Kidney capillary endothelial cell (primary cell): ENCODE data around the gene HERC2.
"Not testable (repeated sequence)": the region's sequence is repeated elsewhere in the genome, so short reads cannot be mapped to it uniquely, and the experiment has no call there.

ENCODE experiments used
- DNase-seq: peaks from one replicate; pipeline ENCODE4 v3.0.0-alpha.2; 2018; ENCODE audit warnings: low spot score

HERC2 gene

GRCh38 chr15:28182216-28182615 is 139.8 kb downstream of the HERC2 start:
- DNase-seq, result no peak

GRCh38 chr15:28181366-28181765 is 140.6 kb downstream of the HERC2 start:
- DNase-seq, result no peak

GRCh38 chr15:28179270-28179669 is 142.7 kb downstream of the HERC2 start:
- no peak for DNase-seq

- no peak for DNase-seq
Measured at GRCh38 chr15:28178727-28179126, 143.3 kb downstream of the HERC2 start.

GRCh38 chr15:28178290-28178689 is 143.7 kb downstream of the HERC2 start:
- no peak for DNase-seq

- no peak for DNase-seq
Measured at GRCh38 chr15:28169366-28169765, 152.6 kb downstream of the HERC2 start.

GRCh38 chr15:28168405-28169121 is 153.4 kb downstream of the HERC2 start:
- DNase-seq, result not testable (repeated sequence)

GRCh38 chr15:28167042-28167441 is 154.9 kb downstream of the HERC2 start:
- no peak for DNase-seq

GRCh38 chr15:28165791-28166190 is 156.2 kb downstream of the HERC2 start:
- DNase-seq, result no peak

- no peak for DNase-seq
Measured at GRCh38 chr15:28164876-28165275, 157.1 kb downstream of the HERC2 start.

- no peak for DNase-seq
Measured at GRCh38 chr15:28154283-28154682, 167.7 kb downstream of the HERC2 start.

- no peak for DNase-seq
Measured at GRCh38 chr15:28153492-28154119, 168.4 kb downstream of the HERC2 start.

GRCh38 chr15:28152538-28152923 is 169.4 kb downstream of the HERC2 start:
- DNase-seq, result not testable (repeated sequence)

GRCh38 chr15:28151864-28152537 is 170.0 kb downstream of the HERC2 start:
- not testable (repeated sequence) for DNase-seq

- DNase-seq, result no peak
Measured at GRCh38 chr15:28147801-28148200, 174.2 kb downstream of the HERC2 start.

- DNase-seq, result not testable (repeated sequence)
Measured at GRCh38 chr15:28145419-28145818, 176.6 kb downstream of the HERC2 start.

GRCh38 chr15:28140062-28140461 is 181.9 kb downstream of the HERC2 start:
- DNase-seq, result no peak

- DNase-seq, result not testable (repeated sequence)
Measured at GRCh38 chr15:28137408-28138039, 184.5 kb downstream of the HERC2 start.

GRCh38 chr15:28136236-28136904 is 185.6 kb downstream of the HERC2 start:
- DNase-seq, result not testable (repeated sequence)

- no peak for DNase-seq
Measured at GRCh38 chr15:28133281-28133680, 188.7 kb downstream of the HERC2 start.

GRCh38 chr15:28132524-28133275 is 189.3 kb downstream of the HERC2 start:
- peak; percentile 48 for DNase-seq
